Measurements from ENCODE around the gene PIKFYVE. TPM values are rescaled to one million over a fixed set of nuclear protein-coding genes. Genes with fewer than 3 reads are reported as not detected.

Gene PIKFYVE
- total and polyA plus RNA-seq, 10 of the 15 experiments (the other 5 are each of a cell fraction or from before 2014, with no cell fraction given) = 5.2 to 41.7 (median 19.6) TPM

DNA sequence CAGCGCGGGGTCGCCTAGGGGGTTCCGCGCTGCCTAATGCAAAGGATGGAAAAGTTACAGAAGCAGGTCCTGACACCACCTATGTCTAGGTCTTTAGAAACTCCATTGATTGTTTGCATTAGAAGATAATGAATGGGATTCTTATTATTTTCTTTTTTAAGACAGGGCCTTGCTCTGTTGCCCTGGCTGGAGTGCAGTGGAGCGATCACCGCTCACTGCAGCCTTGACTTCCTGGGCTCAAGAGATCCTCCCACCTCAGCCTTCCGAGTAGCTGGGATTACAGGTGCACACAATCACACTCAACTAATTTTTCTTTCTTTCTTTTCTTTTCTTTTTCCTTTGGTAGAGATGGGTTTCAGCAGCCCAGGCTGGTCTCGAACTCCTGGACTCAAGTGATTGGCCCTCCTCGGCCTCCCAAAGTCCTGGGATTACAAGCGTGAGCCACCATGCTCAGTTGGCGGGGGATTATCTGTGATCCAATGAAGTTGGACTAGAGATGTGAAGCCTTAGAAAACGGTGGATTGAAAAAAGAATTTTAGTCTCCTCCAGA lies 10.4 kb upstream of the PIKFYVE start:
- BruUV-seq (replicated peaks) = no TSS peak
- Histone ChIP-seq H3K4me1 (ENCODE audit: control insufficient read depth, insufficient read depth, low read length) (no peaks in the 10 kb centered on the region; the same call in 1 of the 2 replicates), H3K9me3 (replicated peaks; ENCODE audit: control insufficient read depth, insufficient read depth, low read length) (no peaks in the 10 kb centered on the region), H3K27ac (ENCODE audit: control insufficient read depth, insufficient read depth) (peak overlapping the region; percentile 35), H3K4me3 (peak overlapping the region; percentile 98), H3K79me2 (ENCODE audit: control insufficient read depth, insufficient read depth, low read length) (peaks cover 6% of the 10 kb centered on the region), H3K4me2 (ENCODE audit: control insufficient read depth, insufficient read depth) (peak overlapping the region; percentile 80), H3K36me3 (ENCODE audit: control insufficient read depth in 2 of 2, insufficient read depth in 2 of 2, low read length in 1 of 2) (peaks cover 0 to 8% of the 10 kb centered on the region in 2 experiments; a peak in 2 of 4 replicates), H3K27me3 (replicated peaks in 1 of 2; ENCODE audit: control insufficient read depth in 2 of 2, insufficient read depth in 2 of 2, low read length in 1 of 2) (no peaks in the 10 kb centered on the region), H4K20me1 (ENCODE audit: control insufficient read depth, insufficient read depth) (no peaks in the 10 kb centered on the region), H3K9ac (ENCODE audit: control insufficient read depth, insufficient read depth, low read length) (peak overlapping the region; percentile 58; the same call in 1 of the 2 replicates), H2AFZ (ENCODE audit: control insufficient read depth, low read depth, low read length) (peak overlapping the region; percentile 90)
- intact Hi-C loops (cut with micrococcal nuclease; ENCODE audit: unreplicated experiment) (loop anchor here (1.0 kb wide), 2 partner anchors 10 to 58 kb away; no protein-coding TSS in a partner anchor), in situ Hi-C loops (cut with MboI) (loop anchor here (10.0 kb wide), 1 partner anchor 631 kb away; the partner anchor contains the start of gene METTL21A)
- WGBS (ENCODE audit: insufficient coverage, insufficient replicate concordance, low lambda C conversion rate, missing lambda C conversion rate) = 27% methylated on average over 13 of the region's 13 CpGs
- ATAC-seq = peak; percentile 9
- DNase-seq (ENCODE audit: low read depth, low spot score) = no peak
- no peak for FAIRE-seq
- POLR2A ChIA-PET = interaction anchor here (0.6 to 5.1 kb wide), 4 partner anchors 10 to 551 kb away, joined by 3 to 49 read pairs (median 4); partner anchors contain the start of gene PIKFYVE
- CTCF ChIA-PET = interaction anchor here (1.0 to 5.6 kb wide), 8 partner anchors 11 to 103 kb away, joined by 3 to 69 read pairs (median 19); partner anchors contain the start of gene PIKFYVE
- RAD21 ChIA-PET (ENCODE audit: unreplicated experiment) = interaction anchor here (0.9 to 6.5 kb wide), 6 partner anchors 11 to 80 kb away, joined by 3 to 43 read pairs (median 16); partner anchors contain the start of gene PIKFYVE
- SMC1A ChIA-PET (ENCODE audit: uncharacterized antibody, unreplicated experiment) = interaction anchor here (0.7 to 6.7 kb wide), 7 partner anchors 10 to 162 kb away, joined by 3 to 37 read pairs (median 5); partner anchors contain the start of gene PIKFYVE
- TF ChIP-seq TAF1 (IDR thresholded peaks at IDR 0.05; ENCODE audit: borderline replicate concordance, low read depth, low read length) = 0 out of 2 replicates have a peak, but pooled peaks have one; percentile 1
- TF ChIP-seq, protein P1, sequence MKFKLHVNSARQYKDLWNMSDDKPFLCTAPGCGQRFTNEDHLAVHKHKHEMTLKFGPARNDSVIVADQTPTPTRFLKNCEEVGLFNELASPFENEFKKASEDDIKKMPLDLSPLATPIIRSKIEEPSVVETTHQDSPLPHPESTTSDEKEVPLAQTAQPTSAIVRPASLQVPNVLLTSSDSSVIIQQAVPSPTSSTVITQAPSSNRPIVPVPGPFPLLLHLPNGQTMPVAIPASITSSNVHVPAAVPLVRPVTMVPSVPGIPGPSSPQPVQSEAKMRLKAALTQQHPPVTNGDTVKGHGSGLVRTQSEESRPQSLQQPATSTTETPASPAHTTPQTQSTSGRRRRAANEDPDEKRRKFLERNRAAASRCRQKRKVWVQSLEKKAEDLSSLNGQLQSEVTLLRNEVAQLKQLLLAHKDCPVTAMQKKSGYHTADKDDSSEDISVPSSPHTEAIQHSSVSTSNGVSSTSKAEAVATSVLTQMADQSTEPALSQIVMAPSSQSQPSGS (IDR thresholded peaks at IDR 0.05; ENCODE audit: low read length) = no peak

Data from GM12878 (cell line).